Mucosa of rectum (tissue), 2 donors: ENCODE measurements around the gene SNAP47.

Experiments
- H3K27ac ChIP-seq, 2 donors: one replicate each; pipeline ENCODE4 v1.7.0; 2013; ENCODE audit warnings: inconsistent platforms in 2 of 2, low read depth in 2 of 2, low read length in 2 of 2
- H3K27me3 ChIP-seq, 2 donors: one replicate each; pipeline ENCODE4 v1.7.0; 2013; ENCODE audit warnings: low read length in 2 of 2; ENCODE audit not compliant: control insufficient read depth in 2 of 2, insufficient read depth in 2 of 2
- H3K36me3 ChIP-seq, 2 donors: one replicate each; pipeline ENCODE4 v1.7.0; 2013; ENCODE audit warnings: low read length in 2 of 2; ENCODE audit not compliant: control insufficient read depth in 2 of 2, insufficient read depth in 2 of 2
- H3K4me1 ChIP-seq, 2 donors: one replicate each; pipeline ENCODE4 v1.7.0; 2013; ENCODE audit warnings: low read length in 2 of 2, mild to moderate bottlenecking in 1 of 2; ENCODE audit not compliant: control insufficient read depth in 2 of 2, insufficient read depth in 2 of 2
- H3K4me3 ChIP-seq, 2 donors: one replicate each; pipeline ENCODE4 v1.7.0; 2013; ENCODE audit warnings: low read length in 2 of 2
- H3K9ac ChIP-seq, 2 donors: one replicate each; pipeline ENCODE4 v1.7.0; 2013; ENCODE audit warnings: low read length in 2 of 2, low read depth in 1 of 2, mild to moderate bottlenecking in 1 of 2
- H3K9me3 ChIP-seq, 2 donors: one replicate each; pipeline ENCODE4 v1.7.0; 2013; ENCODE audit warnings: low read length in 2 of 2; ENCODE audit not compliant: control insufficient read depth in 2 of 2
- donor health status: healthy.
- donor health status: Normal muscosa, but diverticular disease.

The SNAP47 gene

GRCh38 chr1:227785094-227785804 is 50.0 kb downstream of the SNAP47 start:
- Histone ChIP-seq H3K9me3 (no peaks in the 10 kb centered on the region), H3K9ac (no peak overlapping the region), H3K4me3 (no peak overlapping the region), H3K4me1 (peaks cover 22 to 28% of the 10 kb centered on the region in 2 donors), H3K27ac (no peak overlapping the region), H3K36me3 (peaks cover 3 to 8% of the 10 kb centered on the region in 2 donors), H3K27me3 (peaks cover 0 to 8% of the 10 kb centered on the region in 2 donors)

GRCh38 chr1:227785805-227786671 is 50.8 kb downstream of the SNAP47 start:
- peaks cover 22 to 28% of the 10 kb centered on the region in 2 donors for H3K4me1 ChIP-seq
- H3K9me3 ChIP-seq, result no peaks in the 10 kb centered on the region
- no peak overlapping the region for H3K9ac ChIP-seq
- peak overlapping the region in 1 of 2 donors; percentile 71 for H3K4me3 ChIP-seq
- peaks cover 0 to 3% of the 10 kb centered on the region in 2 donors for H3K36me3 ChIP-seq
- no peak overlapping the region for H3K27ac ChIP-seq
- peaks cover 0 to 8% of the 10 kb centered on the region in 2 donors for H3K27me3 ChIP-seq

- Histone ChIP-seq H3K4me3 (peak overlapping the region; percentile 71 to 83), H3K9ac (peak overlapping the region; percentile 69 to 75), H3K27me3 (peaks cover 0 to 8% of the 10 kb centered on the region in 2 donors), H3K4me1 (peaks cover 22 to 28% of the 10 kb centered on the region in 2 donors), H3K9me3 (no peaks in the 10 kb centered on the region), H3K27ac (peak overlapping the region in 1 of 2 donors; percentile 70), H3K36me3 (peaks cover 0 to 3% of the 10 kb centered on the region in 2 donors)
Observed at GRCh38 chr1:227786673-227787512, 51.7 kb downstream of the SNAP47 start.

GRCh38 chr1:227787513-227788270 is 52.5 kb downstream of the SNAP47 start:
- H3K4me1 ChIP-seq, result peaks cover 22 to 28% of the 10 kb centered on the region in 2 donors
- no peaks in the 10 kb centered on the region for H3K36me3 ChIP-seq
- H3K4me3 ChIP-seq, result peak overlapping the region; percentile 71 to 83
- H3K27me3 ChIP-seq, result peaks cover 0 to 8% of the 10 kb centered on the region in 2 donors
- H3K9ac ChIP-seq, result peak overlapping the region; percentile 69 to 75
- peak overlapping the region; percentile 52 to 70 for H3K27ac ChIP-seq
- H3K9me3 ChIP-seq, result no peaks in the 10 kb centered on the region

- peak overlapping the region; percentile 16 to 39 for H3K27ac ChIP-seq
- no peaks in the 10 kb centered on the region for H3K9me3 ChIP-seq
- H3K9ac ChIP-seq, result peak overlapping the region; percentile 32 to 58
- peaks cover 0 to 8% of the 10 kb centered on the region in 2 donors for H3K27me3 ChIP-seq
- no peaks in the 10 kb centered on the region for H3K36me3 ChIP-seq
- H3K4me1 ChIP-seq, result peaks cover 22 to 28% of the 10 kb centered on the region in 2 donors
- H3K4me3 ChIP-seq, result peak overlapping the region; percentile 49 to 67
Observed at GRCh38 chr1:227788271-227789083, 53.2 kb downstream of the SNAP47 start.

GRCh38 chr1:227789084-227790033 is 54.1 kb downstream of the SNAP47 start:
- Histone ChIP-seq H3K4me1 (peaks cover 22 to 28% of the 10 kb centered on the region in 2 donors), H3K4me3 (peak overlapping the region; percentile 49 to 67), H3K9ac (peak overlapping the region in 1 of 2 donors; percentile 58), H3K27ac (no peak overlapping the region), H3K9me3 (no peaks in the 10 kb centered on the region), H3K27me3 (peaks cover 0 to 8% of the 10 kb centered on the region in 2 donors), H3K36me3 (no peaks in the 10 kb centered on the region)

GRCh38 chr1:227790034-227790400 is 54.8 kb downstream of the SNAP47 start:
- no peaks in the 10 kb centered on the region for H3K9me3 ChIP-seq
- H3K36me3 ChIP-seq, result no peaks in the 10 kb centered on the region
- peaks cover 22 to 28% of the 10 kb centered on the region in 2 donors for H3K4me1 ChIP-seq
- no peak overlapping the region for H3K9ac ChIP-seq
- peaks cover 0 to 8% of the 10 kb centered on the region in 2 donors for H3K27me3 ChIP-seq
- no peak overlapping the region for H3K4me3 ChIP-seq
- no peak overlapping the region for H3K27ac ChIP-seq

GRCh38 chr1:227790868-227791267 is 55.6 kb downstream of the SNAP47 start:
- peaks cover 0 to 7% of the 10 kb centered on the region in 2 donors for H3K27me3 ChIP-seq
- no peaks in the 10 kb centered on the region for H3K36me3 ChIP-seq
- peaks cover 22 to 28% of the 10 kb centered on the region in 2 donors for H3K4me1 ChIP-seq
- H3K27ac ChIP-seq, result no peak overlapping the region
- no peaks in the 10 kb centered on the region for H3K9me3 ChIP-seq
- H3K9ac ChIP-seq, result no peak overlapping the region
- no peak overlapping the region for H3K4me3 ChIP-seq
